ENCODE data around the gene DCX. TPM values are rescaled to one million over a fixed set of nuclear protein-coding genes. Genes with fewer than 3 reads are reported as not detected.

Gene DCX
- polyA plus RNA-seq, 1 experiment: not detected

DNA sequence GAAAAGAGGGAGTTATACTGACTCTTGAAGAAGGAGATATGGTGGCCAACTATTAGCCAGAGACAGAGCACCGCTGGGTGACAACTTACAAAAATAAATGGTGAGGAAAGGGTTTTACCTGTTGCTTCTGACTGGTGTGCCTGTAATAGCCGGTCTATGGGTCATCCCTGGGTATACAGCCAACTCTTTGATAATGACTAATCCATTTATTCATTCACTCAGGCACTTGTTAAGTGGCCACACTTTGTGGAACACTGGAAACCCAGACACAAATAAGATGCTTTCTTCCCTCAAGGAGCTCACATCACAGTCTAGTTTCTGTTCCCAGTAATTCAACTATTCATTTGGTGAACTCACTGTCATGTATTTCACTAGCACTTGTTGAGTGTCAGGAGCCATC, 128.5 kb downstream of the DCX start:
- H3K27ac ChIP-seq (ENCODE audit: low read depth, low read length): no peak overlapping the region

DNA sequence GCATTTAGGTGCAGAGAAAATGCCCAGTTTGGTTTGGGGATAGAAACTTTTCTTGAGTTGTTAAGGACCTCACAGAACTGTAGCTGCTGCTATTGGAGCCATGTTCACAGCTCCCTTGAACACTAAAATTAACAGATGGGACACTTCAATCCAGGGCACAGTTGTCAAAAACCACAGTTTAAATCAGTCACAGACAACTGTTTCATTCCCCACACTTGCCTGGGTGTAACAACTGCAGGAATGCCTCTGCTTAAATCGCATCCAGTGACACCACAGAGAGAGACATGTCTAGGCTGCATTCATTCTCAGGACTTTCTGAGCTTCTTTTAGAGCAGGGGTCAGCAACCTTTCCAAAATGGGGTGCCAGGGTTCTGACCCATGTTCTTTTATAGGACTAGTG, 129.0 kb downstream of the DCX start:
- H3K27me3 ChIP-seq (ENCODE audit: control insufficient read depth, insufficient read depth, low read length): no peaks in the 10 kb centered on the region
- TF ChIP-seq, protein P1, sequence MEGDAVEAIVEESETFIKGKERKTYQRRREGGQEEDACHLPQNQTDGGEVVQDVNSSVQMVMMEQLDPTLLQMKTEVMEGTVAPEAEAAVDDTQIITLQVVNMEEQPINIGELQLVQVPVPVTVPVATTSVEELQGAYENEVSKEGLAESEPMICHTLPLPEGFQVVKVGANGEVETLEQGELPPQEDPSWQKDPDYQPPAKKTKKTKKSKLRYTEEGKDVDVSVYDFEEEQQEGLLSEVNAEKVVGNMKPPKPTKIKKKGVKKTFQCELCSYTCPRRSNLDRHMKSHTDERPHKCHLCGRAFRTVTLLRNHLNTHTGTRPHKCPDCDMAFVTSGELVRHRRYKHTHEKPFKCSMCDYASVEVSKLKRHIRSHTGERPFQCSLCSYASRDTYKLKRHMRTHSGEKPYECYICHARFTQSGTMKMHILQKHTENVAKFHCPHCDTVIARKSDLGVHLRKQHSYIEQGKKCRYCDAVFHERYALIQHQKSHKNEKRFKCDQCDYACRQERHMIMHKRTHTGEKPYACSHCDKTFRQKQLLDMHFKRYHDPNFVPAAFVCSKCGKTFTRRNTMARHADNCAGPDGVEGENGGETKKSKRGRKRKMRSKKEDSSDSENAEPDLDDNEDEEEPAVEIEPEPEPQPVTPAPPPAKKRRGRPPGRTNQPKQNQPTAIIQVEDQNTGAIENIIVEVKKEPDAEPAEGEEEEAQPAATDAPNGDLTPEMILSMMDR (IDR thresholded peaks at IDR 0.05; ENCODE audit: low read depth, low read length): no peak
- ChIA-PET POLR2A (no interaction called here), CTCF (no interaction called here)
- no peak for DNase-seq (ENCODE audit: low read depth, low spot score)
- H3K9me3 ChIP-seq (ENCODE audit: control insufficient read depth, insufficient read depth, low read length): no peaks in the 10 kb centered on the region
- no peak overlapping the region for H3K27ac ChIP-seq (ENCODE audit: low read depth, low read length)
- H3K4me3 ChIP-seq (ENCODE audit: low read depth, low read length): no peak overlapping the region

More for the DNA sequence above, 128.5 kb downstream of the DCX start:
- ChIA-PET CTCF (no interaction called here), POLR2A (no interaction called here)
- no peak overlapping the region for H3K4me3 ChIP-seq (ENCODE audit: low read depth, low read length)
- H3K27me3 ChIP-seq (ENCODE audit: control insufficient read depth, insufficient read depth, low read length): no peaks in the 10 kb centered on the region
- no peak for DNase-seq (ENCODE audit: low read depth, low spot score)
- no peaks in the 10 kb centered on the region for H3K9me3 ChIP-seq (ENCODE audit: control insufficient read depth, insufficient read depth, low read length)
- TF ChIP-seq, protein P1 (IDR thresholded peaks at IDR 0.05; ENCODE audit: low read depth, low read length): no peak

DNA sequence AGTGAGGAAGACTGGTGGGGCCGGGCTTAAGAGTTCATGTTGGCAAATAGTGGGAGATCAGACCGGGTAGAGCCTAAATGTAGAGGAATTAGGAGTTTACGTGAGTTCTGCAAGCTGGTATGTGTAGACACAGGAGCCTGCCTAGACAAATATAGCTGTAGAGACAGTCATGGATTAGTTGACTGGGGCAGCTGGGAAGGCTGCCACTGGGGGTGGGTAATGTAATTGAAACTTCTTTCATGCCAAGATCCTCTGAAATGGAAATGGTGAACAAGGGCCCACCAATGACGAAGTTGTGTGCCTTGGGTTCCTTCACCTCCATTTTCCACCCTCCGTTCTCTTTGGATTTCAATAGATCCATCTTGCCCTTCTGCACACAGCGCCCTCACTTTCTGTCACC, 129.9 kb downstream of the DCX start:
- POLR2A ChIA-PET: no interaction called here
- CTCF ChIA-PET: no interaction called here
- Histone ChIP-seq H3K4me3 (ENCODE audit: low read depth, low read length) (no peak overlapping the region), H3K27me3 (ENCODE audit: control insufficient read depth, insufficient read depth, low read length) (no peaks in the 10 kb centered on the region), H3K9me3 (ENCODE audit: control insufficient read depth, insufficient read depth, low read length) (no peaks in the 10 kb centered on the region), H3K27ac (ENCODE audit: low read depth, low read length) (no peak overlapping the region)
- no peak for DNase-seq (ENCODE audit: low read depth, low spot score)
- TF ChIP-seq, protein P1 (IDR thresholded peaks at IDR 0.05; ENCODE audit: low read depth, low read length): no peak

DNA sequence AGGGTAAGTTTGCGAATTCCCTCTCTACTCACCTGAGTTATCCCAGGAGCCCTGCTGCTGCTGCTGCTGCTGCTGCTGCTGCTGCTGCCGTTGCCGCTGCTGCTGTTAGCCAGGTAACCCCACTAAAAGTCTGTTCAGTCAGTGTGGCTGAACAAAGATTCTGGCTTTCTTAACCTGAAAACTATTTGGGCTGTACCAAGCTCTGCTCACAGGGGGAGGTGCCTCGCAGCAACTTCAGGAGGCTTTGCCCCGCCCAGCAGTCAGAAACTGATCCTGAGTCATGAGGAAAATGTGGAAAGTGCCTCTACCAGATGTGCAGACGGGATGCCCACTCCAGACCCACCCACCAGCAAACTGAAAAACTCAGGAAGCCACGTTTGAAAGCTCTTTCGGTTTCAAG, 141.7 kb downstream of the DCX start, which contains the start of gene CAPN6:
Gene CAPN6, minus strand, starts transcription at position 145 of the 400 bp plus-strand sequence. CDS start 6,547 bp downstream, outside the sequence.
- Histone ChIP-seq H3K27ac (ENCODE audit: low read depth, low read length) (no peak within 1 kb of the TSS), H3K27me3 (ENCODE audit: control insufficient read depth, insufficient read depth, low read length) (no peaks in the 10 kb centered on the region), H3K9me3 (ENCODE audit: control insufficient read depth, insufficient read depth, low read length) (no peaks in the 10 kb centered on the region), H3K4me3 (ENCODE audit: low read depth, low read length) (no peak within 1 kb of the TSS)
- POLR2A ChIA-PET: no interaction called here
- CTCF ChIA-PET: no interaction called here
- no peak for DNase-seq (ENCODE audit: low read depth, low spot score)
- TF ChIP-seq, protein P1 (IDR thresholded peaks at IDR 0.05; ENCODE audit: low read depth, low read length): no peak

DNA sequence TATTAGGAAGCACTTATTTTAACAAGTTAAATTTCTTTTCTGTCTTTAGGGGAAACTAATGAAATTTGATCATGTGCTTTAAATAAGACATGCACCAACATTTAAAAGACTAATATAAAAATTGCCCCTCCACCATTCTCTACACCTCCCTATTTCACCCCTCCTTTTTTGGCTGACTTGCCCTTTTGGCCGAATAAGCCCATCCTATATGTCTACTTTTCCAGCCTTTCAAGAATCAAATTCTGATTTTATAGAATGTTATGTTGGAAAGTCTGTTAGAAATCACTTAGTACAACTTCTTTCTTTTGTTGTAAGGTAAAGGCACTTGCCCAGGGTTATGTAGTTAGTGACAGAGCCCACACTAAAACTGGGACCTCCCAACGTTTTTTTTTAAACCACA, 143.5 kb downstream of the DCX start:
- ChIA-PET POLR2A (no interaction called here), CTCF (no interaction called here)
- DNase-seq (ENCODE audit: low read depth, low spot score): no peak
- no peak overlapping the region for H3K4me3 ChIP-seq (ENCODE audit: low read depth, low read length)
- TF ChIP-seq, protein P1 (IDR thresholded peaks at IDR 0.05; ENCODE audit: low read depth, low read length): no peak
- no peaks in the 10 kb centered on the region for H3K27me3 ChIP-seq (ENCODE audit: control insufficient read depth, insufficient read depth, low read length)
- H3K9me3 ChIP-seq (ENCODE audit: control insufficient read depth, insufficient read depth, low read length): no peaks in the 10 kb centered on the region
- no peak overlapping the region for H3K27ac ChIP-seq (ENCODE audit: low read depth, low read length)
